Measurements from ENCODE around the gene ABHD8. TPM values are rescaled to one million over a fixed set of nuclear protein-coding genes. Genes with fewer than 3 reads are reported as not detected.

Gene ABHD8
- total RNA-seq, 1 donor from 2014 or later, result 16.9 TPM

GRCh38 chr19:17332677-17333581, 29.7 kb upstream of the ABHD8 start:
- H3K4me3 Mint-ChIP-seq (ENCODE audit: low read depth), result peak overlapping the region; percentile 49
- peaks cover 16% of the 10 kb centered on the region for H3K36me3 Mint-ChIP-seq (ENCODE audit: insufficient read depth)
- H3K27me3 Mint-ChIP-seq, result peaks cover 12% of the 10 kb centered on the region
- no peak for DNase-seq (ENCODE audit: low spot score, unreplicated experiment)
- H3K9me3 Mint-ChIP-seq (ENCODE audit: low read depth), result no peaks in the 10 kb centered on the region
- peaks cover 7% of the 10 kb centered on the region for H3K4me1 Mint-ChIP-seq (ENCODE audit: low read depth)
- H3K27ac Mint-ChIP-seq, result no peak overlapping the region
- TF ChIP-seq CTCF (IDR thresholded peaks at IDR 0.05; ENCODE audit: unreplicated experiment), result no peak

- peaks cover 15% of the 10 kb centered on the region for H3K27me3 Mint-ChIP-seq
- no peak for TF ChIP-seq CTCF (IDR thresholded peaks at IDR 0.05; ENCODE audit: unreplicated experiment)
- peaks cover 11% of the 10 kb centered on the region for H3K4me1 Mint-ChIP-seq (ENCODE audit: low read depth)
- peaks cover 17% of the 10 kb centered on the region for H3K36me3 Mint-ChIP-seq (ENCODE audit: insufficient read depth)
- DNase-seq (ENCODE audit: low spot score, unreplicated experiment), result no peak
- no peak overlapping the region for H3K27ac Mint-ChIP-seq
- no peaks in the 10 kb centered on the region for H3K9me3 Mint-ChIP-seq (ENCODE audit: low read depth)
- H3K4me3 Mint-ChIP-seq (ENCODE audit: low read depth), result no peak overlapping the region
These were observed 29.1 kb upstream of the ABHD8 start for GRCh38 chr19:17332360-17332676.

GRCh38 chr19:17331045-17331558, 27.9 kb upstream of the ABHD8 start:
- no peak for DNase-seq (ENCODE audit: low spot score, unreplicated experiment)

GRCh38 chr19:17330262-17331044, 27.2 kb upstream of the ABHD8 start:
- H3K27ac Mint-ChIP-seq, result no peak overlapping the region
- DNase-seq (ENCODE audit: low spot score, unreplicated experiment), result no peak
- no peak overlapping the region for H3K4me3 Mint-ChIP-seq (ENCODE audit: low read depth)
- peaks cover 15% of the 10 kb centered on the region for H3K27me3 Mint-ChIP-seq
- no peak for TF ChIP-seq CTCF (IDR thresholded peaks at IDR 0.05; ENCODE audit: unreplicated experiment)
- peaks cover 6% of the 10 kb centered on the region for H3K4me1 Mint-ChIP-seq (ENCODE audit: low read depth)
- H3K36me3 Mint-ChIP-seq (ENCODE audit: insufficient read depth), result peaks cover 17% of the 10 kb centered on the region
- H3K9me3 Mint-ChIP-seq (ENCODE audit: low read depth), result no peaks in the 10 kb centered on the region

More at GRCh38 chr19:17331045-17331558, 27.9 kb upstream of the ABHD8 start:
- Mint-ChIP-seq H3K27me3 (peaks cover 15% of the 10 kb centered on the region), H3K27ac (no peak overlapping the region), H3K4me3 (ENCODE audit: low read depth) (no peak overlapping the region), H3K9me3 (ENCODE audit: low read depth) (no peaks in the 10 kb centered on the region), H3K4me1 (ENCODE audit: low read depth) (peaks cover 6% of the 10 kb centered on the region), H3K36me3 (ENCODE audit: insufficient read depth) (peaks cover 17% of the 10 kb centered on the region)
- TF ChIP-seq CTCF (IDR thresholded peaks at IDR 0.05; ENCODE audit: unreplicated experiment), result no peak

Data from progenitor cell of endocrine pancreas (in vitro differentiated cells).